Pancreas (tissue), 10 donors: ENCODE measurements around the gene TTC6. TPM values are rescaled to one million over a fixed set of nuclear protein-coding genes. Genes with fewer than 3 reads are reported as not detected.

ENCODE experiments used
- ATAC-seq, 4 donors: fragments of 200-7000 bp; cut with Tn5 transposase; one replicate each; pipeline versions ENCODE4 v1.8.0 to v1.9.1; 2020; ENCODE audit warnings: mild to moderate bottlenecking in 4 of 4, moderate library complexity in 4 of 4
- DNase-seq, 6 donors: peaks; one replicate each; pipeline ENCODE4 v3.0.0-alpha.2; 2020
- FAIRE-seq: peaks from 2 replicates; lab custom pipeline; 2012; peaks lifted over from hg19 to GRCh38; lab: Jason Lieb, UNC
- H3K27ac ChIP-seq, 4 donors: fragments of 200-600 bp; sonication (generic); 1 replicate in 3 of 4; 2 replicates in 1 of 4; pipeline versions ENCODE4 v1.5.0 to v1.8.0; 2020
- H3K27me3 ChIP-seq, 4 donors: fragments of 200-600 bp; one replicate each; pipeline ENCODE4 v1.8.0; 2021
- H3K36me3 ChIP-seq, 3 donors: fragments of 200-600 bp; sonication (generic) in 1 of 3; one replicate each; pipeline versions ENCODE4 v1.5.0 to v1.8.0; 2020 to 2021
- H3K4me1 ChIP-seq, 3 donors: fragments of 200-600 bp; one replicate each; pipeline ENCODE4 v1.8.0; 2021
- H3K4me3 ChIP-seq, 4 donors: fragments of 200-600 bp; sonication (generic) in 2 of 4; one replicate each; pipeline versions ENCODE4 v1.5.0 to v1.8.0; 2020 to 2021
- H3K9me3 ChIP-seq, 4 donors: fragments of 200-600 bp; one replicate each; pipeline ENCODE4 v1.8.0; 2021
- WGBS, 2 donors: extraction: QIAGEN DNeasy Blood & Tissue Kit; methylation state at CpG; one replicate each; pipeline ENCODE4 v1.1.7; 2013; 5-methylcytosine and 5-hydroxymethylcytosine counted together
- intact Hi-C, 3 donors: fragments of 100-400 bp; cut with DNase I; formaldehyde crosslinking; loops; one replicate each; pipeline versions ENCODE4 v1.11.1 to v1.14.2; 2022
- polyA plus RNA-seq, 2 donors: library from polyadenylated mRNA; stranded (reverse); fragments of 200-250 nt; gene quantifications; one replicate each; pipeline ENCODE4 v1.2.3, GENCODE V29; 2013
- total RNA-seq, 6 donors: library from RNA; stranded (reverse); fragmentation: NEBNext Ultra II Directional in 4 of 6; extraction: Animal tissue kit (Norgen Biotek cat#: 25700) in 4 of 6; gene quantifications; one replicate each; pipeline versions ENCODE4 v1.2.1 to v1.2.4, GENCODE V29; 2021 to 2023
- TF ChIP-seq, protein P1 (sequence below), 4 donors: fragments of 200-600 bp; sonication (generic) in 3 of 4; IDR thresholded peaks; one replicate each; pipeline versions ENCODE4 v1.5.0 to v1.8.0; 2021; ENCODE audit warnings: antibody characterized with exemption in 4 of 4
- donor health status: healthy with polysubstance abuse.
- donor health status: DM: no; HTN: no; CAD: no; lungs with moderate emphysema.
- donor health status: DM: no; HTN: no; CAD: no.
- donor health status: control.
- donor health status: control.
- donor health status: Bipolar disorder and iron deficiency.
- donor health status: DM: yes; HTN: yes; CAD: no.
- donor health status: DM: no; HTN: no; CAD: no.
- donor health status: DM: no; HTN: no; CAD: no.
- donor health status: DM: yes; HTN: yes; CAD: no.

The TTC6 gene
- total and polyA plus RNA-seq, 8 donors, result under 0.01 to 0.43 (median 0.19) TPM; not detected in 3

DNA sequence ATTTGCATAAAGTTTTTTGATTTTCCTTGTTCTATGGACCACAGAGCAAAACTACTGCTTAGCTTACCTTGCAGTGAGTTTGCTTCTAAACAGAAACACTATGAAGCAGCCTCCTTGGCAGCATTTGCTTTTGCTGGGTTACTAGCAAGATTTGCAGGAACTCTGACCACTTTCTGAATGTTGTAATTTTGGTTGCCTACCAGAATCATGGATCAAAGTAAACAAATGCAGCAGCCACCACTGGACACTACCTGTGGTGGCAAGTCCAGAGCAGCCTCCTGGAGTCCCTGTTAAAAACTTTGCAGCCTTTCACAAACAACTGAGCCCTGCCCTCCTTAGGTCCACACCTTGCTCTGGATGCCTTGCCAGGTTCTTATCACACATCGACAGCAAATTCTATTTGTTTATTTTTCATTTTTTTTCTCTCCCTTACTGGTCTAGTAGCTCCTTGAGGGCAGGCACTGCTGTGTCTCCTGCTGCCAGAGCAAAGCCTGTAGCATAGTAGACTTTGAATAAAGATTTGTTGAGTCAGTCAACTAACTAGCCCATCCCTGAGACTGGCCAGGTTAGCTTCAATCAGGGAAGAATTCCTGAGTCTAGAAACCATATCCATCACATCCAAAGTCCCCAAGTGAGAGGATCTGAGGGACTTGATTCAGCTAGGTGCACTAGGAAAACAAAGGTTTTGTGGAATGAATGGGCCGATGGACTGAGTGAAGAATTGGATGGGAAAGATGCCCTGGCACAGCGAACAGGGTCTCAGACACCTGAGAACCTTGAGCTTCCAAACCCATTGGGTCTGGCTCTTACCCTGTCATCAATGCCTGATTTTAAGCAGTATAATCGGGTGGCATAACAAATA is 5.7 kb downstream of the TTC6 start:
- 34% methylated on average over 4 of the region's 4 CpGs for WGBS, 2 donors
- ATAC-seq, result no peak
- H3K27me3 ChIP-seq, result peaks cover 8 to 40% (median 23%) of the 10 kb centered on the region in 4 donors
- H3K27ac ChIP-seq, result no peak overlapping the region
- no peaks in the 10 kb centered on the region for H3K9me3 ChIP-seq
- no peak for FAIRE-seq
- H3K4me3 ChIP-seq, result no peak overlapping the region
- intact Hi-C loops, result no loop called here
- no peak for DNase-seq
- TF ChIP-seq, protein P1, sequence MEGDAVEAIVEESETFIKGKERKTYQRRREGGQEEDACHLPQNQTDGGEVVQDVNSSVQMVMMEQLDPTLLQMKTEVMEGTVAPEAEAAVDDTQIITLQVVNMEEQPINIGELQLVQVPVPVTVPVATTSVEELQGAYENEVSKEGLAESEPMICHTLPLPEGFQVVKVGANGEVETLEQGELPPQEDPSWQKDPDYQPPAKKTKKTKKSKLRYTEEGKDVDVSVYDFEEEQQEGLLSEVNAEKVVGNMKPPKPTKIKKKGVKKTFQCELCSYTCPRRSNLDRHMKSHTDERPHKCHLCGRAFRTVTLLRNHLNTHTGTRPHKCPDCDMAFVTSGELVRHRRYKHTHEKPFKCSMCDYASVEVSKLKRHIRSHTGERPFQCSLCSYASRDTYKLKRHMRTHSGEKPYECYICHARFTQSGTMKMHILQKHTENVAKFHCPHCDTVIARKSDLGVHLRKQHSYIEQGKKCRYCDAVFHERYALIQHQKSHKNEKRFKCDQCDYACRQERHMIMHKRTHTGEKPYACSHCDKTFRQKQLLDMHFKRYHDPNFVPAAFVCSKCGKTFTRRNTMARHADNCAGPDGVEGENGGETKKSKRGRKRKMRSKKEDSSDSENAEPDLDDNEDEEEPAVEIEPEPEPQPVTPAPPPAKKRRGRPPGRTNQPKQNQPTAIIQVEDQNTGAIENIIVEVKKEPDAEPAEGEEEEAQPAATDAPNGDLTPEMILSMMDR (IDR thresholded peaks at IDR 0.05), result no peak
- peaks cover 0 to 7% (median 6%) of the 10 kb centered on the region in 3 donors for H3K4me1 ChIP-seq
- no peaks in the 10 kb centered on the region for H3K36me3 ChIP-seq

DNA sequence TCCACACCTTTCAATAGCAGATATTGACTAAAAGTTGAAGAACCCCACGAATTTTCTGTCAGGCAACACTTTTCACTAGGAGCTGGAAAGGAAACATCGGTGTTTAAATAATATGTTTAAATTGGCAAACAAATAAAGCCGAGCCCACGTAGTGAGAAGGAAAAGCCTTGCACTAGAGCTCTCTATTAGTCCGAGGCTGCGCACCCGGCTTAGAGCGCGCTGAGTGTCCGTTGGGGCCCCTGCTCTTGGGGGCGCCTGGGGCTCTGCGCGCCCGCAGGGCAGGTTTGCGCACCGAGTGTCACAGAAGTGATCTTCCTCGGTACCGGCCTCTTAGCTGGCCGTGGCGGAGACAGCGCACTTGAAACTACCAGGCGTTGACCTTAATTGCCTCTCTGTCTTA is 6.4 kb downstream of the TTC6 start:
- Histone ChIP-seq H3K4me1 (peaks cover 0 to 6% (median 4%) of the 10 kb centered on the region in 3 donors), H3K9me3 (no peaks in the 10 kb centered on the region), H3K27me3 (peaks cover 8 to 39% (median 23%) of the 10 kb centered on the region in 4 donors), H3K36me3 (no peaks in the 10 kb centered on the region), H3K27ac (no peak overlapping the region), H3K4me3 (no peak overlapping the region)
- no peak for FAIRE-seq
- no peak for DNase-seq
- no peak for ATAC-seq
- TF ChIP-seq, protein P1 (IDR thresholded peaks at IDR 0.05), result no peak
- 8 to 11% methylated on average over 22 of the region's 22 CpGs for WGBS, 2 donors
- intact Hi-C loops, result no loop called here

DNA sequence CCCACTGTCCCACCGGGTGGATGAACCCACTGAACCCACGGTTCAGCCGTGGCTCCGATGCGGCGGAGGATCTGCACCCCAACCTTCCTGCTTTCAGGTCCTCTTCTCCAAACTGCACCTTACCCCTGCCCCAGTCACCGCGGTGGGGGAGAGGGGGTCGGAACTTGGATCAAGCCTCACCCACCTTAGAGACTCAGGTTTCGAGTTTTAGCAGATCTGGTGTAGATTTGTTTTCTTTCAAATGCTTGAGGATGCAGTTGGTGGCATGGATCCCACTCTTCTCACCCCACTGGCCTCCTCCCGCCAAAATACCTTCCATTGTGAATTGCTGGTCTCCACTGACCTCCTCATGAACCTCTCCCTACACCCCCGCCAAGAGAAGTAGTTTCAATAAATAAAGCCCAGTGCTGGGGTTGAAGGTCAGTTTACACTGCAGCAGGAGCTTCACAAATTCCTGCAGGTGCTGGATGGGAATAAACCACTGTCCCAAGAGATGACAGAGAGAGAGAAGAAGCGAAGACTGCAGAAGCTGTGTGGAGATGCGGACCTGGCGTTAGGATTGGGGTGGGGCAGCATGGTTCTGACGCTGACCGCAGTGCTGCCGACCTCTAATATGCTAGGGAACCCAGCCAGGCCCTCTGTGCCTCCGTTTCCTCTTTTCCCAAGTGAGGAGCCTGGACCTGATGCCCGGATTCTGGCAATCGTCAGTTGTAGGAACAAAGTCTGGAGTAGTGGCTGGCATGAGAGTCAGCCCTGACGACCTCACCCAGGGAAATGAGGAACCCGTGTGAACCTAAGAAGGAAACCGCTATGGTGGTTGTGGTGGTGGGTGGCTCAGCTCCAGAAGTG is 7.4 kb downstream of the TTC6 start:
- Histone ChIP-seq H3K9me3 (no peaks in the 10 kb centered on the region), H3K27ac (no peak overlapping the region), H3K4me1 (peaks cover 0 to 6% (median 4%) of the 10 kb centered on the region in 3 donors), H3K4me3 (no peak overlapping the region), H3K36me3 (no peaks in the 10 kb centered on the region), H3K27me3 (peaks cover 8 to 32% (median 23%) of the 10 kb centered on the region in 4 donors)
- ATAC-seq (no peak), FAIRE-seq (no peak), DNase-seq (no peak)
- WGBS, 2 donors, result 13 to 16% methylated on average over 24 of the region's 24 CpGs
- intact Hi-C loops, result no loop called here
- TF ChIP-seq, protein P1 (IDR thresholded peaks at IDR 0.05), result no peak

DNA sequence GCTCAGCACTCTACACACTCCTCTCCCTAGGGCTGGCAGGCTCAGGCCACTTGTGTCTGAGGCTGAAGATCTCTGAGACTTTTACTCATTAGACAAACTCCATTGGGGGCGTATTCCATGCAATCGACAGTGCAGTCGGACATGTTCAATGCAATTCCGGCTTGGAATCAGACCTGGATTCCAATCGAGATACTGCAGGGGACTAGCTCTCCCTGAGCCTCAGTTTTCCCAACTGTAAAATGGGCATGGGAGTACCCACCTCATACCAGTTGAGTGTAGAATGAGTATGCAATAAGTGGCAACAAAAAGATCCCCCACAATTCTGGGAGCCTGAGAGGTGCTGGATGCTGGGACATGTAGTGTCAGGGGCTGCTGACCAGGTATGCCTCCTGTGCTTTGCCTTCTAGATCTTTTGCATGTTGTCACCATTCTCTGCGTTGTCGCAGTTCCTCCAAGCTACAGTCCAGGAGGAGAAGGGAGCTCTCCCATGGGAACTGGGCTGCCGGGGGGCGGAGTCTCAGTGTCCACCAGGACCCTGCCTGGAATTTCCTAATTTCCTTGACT is 8.3 kb downstream of the TTC6 start:
- FAIRE-seq, result no peak

More for the DNA sequence above, 8.3 kb downstream of the TTC6 start:
- Histone ChIP-seq H3K9me3 (no peaks in the 10 kb centered on the region), H3K36me3 (no peaks in the 10 kb centered on the region), H3K4me3 (no peak overlapping the region), H3K4me1 (peaks cover 0 to 6% (median 4%) of the 10 kb centered on the region in 3 donors), H3K27me3 (peaks cover 4 to 27% (median 22%) of the 10 kb centered on the region in 4 donors), H3K27ac (no peak overlapping the region)
- intact Hi-C loops, result no loop called here
- 49 to 76% methylated on average over 9 of the region's 9 CpGs for WGBS, 2 donors
- ATAC-seq (no peak), DNase-seq (no peak)
- TF ChIP-seq, protein P1 (IDR thresholded peaks at IDR 0.05), result no peak
